HG02870 (cell line): ENCODE data around the gene SC5D.

Experiments
- ATAC-seq: cut with Tn5 transposase; IDR thresholded peaks from one replicate; pipeline ENCODE4 v1.9.1; 2021; ENCODE audit warnings: mild to moderate bottlenecking, moderate library complexity; ENCODE audit not compliant: unreplicated experiment

The SC5D gene

DNA sequence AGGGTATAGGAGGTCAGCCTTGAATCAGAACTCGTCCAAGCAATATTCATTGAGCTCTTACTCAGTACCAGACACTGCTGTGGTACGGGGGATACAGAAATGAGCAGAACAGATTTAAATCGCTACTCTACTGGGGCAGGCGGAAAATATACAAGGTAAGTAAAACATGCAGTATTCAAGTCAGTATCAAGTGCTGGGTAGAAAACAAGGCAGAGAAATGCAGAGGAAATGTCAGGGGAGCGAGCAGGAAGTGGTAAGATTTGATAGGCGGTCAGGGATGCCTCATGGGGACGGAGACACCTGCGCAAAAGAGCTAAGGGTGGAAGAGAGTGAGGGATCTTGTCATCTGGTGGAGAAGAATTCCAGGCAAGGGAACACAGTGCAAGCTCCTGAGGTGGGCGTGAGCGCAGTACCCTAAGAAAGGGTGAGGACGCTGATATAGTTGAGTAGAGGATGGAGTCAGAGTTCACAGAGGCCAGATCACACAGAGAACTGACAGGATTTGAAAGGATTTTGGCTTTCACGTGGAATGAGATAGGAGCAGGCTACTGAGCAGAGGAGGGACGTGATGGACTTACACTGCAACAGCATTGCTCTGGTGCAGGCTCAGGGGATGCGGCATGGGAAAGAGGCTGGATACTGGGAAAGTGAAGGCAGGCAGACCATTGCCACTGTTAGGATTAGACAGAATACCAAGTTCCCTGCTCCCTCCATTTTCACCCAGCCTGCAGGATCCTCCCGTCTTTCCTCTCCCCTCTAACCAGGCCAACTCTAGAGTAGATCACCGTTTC is 35.8 kb downstream of the SC5D start:
- ATAC-seq: no peak

- ATAC-seq: no peak
Measured at GRCh38 chr11:121328967-121329679, 36.6 kb downstream of the SC5D start.

DNA sequence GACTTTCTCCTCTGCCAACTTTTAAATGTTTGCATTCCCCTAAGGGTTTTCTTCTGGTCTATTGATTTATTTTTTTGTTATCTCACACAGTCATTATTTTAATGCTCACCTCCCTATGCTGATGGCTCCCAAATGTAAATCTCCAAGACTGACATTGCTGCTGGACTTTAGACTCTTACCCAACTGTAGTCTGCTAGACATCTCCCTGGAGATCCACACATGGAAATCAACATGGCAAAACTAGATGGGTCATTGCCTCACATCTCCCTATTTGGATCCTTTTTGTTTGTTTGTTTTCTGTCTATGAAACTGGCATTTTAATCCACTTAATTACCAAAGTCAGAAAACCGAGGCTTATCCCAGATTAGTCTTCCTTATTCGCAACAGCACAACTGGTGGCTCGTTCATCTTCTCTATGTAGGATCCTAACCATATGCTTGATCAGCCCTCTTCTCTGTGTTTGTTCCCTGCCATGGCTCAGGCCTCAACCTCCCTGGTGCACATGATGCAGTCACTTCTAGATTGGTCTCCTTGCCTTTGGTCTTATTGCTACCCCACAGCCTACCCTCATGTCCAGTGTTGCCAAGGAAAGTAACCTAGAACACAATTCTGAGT is 37.3 kb downstream of the SC5D start:
- no peak for ATAC-seq

DNA sequence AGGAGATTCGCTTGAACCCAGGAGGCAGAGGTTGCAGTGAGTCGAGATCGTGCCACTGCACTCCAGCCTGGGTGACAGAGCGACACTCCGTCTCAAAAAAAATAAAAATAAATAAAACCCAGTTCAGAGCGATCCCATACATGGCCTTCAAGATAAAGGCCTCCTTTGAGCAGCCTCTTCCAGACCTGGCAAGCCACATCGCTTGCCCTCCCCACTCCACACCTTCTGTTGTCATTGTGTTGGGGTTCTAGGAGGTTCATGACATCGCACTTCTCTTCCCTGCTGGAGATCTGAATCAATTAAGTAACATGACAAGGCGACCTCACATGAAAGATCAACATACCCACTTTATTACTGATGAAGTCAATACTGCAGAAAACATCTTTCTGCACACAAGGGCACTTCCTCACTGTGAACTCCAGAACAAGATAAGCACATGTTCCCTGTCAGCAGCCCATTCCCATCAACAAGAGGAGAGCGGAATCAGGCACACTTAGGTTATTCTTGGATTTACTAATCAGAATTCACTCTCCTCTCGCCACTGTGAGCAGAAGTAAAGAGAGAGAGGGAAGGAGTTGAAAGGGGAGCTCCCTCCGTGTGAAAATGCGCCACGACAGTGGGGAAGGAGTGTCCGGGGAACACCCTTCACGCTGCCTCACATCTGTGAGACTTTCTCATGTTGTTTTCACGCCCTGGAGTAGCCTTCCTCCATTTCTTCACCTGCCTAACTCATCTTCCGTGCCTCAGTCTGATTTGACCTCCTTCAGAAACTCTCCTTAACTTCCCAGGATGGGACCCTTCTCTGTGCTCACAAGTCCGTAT is 38.3 kb downstream of the SC5D start:
- ATAC-seq: no peak

GRCh38 chr11:121334973-121335710 is 42.6 kb downstream of the SC5D start:
- no peak for ATAC-seq

- no peak for ATAC-seq
Measured at GRCh38 chr11:121336279-121336937, 43.8 kb downstream of the SC5D start.

DNA sequence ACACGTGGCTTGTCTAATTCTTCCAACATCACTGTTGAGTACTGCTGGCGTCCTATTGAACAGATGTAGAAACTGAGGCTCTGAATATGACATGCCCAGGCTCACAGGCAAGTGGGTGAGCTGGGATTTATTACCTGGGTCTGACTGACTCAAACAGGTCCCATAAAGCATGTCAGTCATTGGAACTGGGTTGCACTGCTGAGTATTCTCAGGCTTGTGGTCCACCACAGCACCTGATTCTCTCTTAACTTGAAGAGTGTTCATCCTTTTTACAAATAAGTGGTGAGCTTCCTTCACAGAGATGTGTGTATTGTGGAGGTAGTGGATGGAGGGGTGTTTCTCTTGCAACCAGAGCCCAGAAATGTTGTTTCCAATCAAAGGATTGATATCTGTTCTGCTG is 44.5 kb downstream of the SC5D start:
- no peak for ATAC-seq

DNA sequence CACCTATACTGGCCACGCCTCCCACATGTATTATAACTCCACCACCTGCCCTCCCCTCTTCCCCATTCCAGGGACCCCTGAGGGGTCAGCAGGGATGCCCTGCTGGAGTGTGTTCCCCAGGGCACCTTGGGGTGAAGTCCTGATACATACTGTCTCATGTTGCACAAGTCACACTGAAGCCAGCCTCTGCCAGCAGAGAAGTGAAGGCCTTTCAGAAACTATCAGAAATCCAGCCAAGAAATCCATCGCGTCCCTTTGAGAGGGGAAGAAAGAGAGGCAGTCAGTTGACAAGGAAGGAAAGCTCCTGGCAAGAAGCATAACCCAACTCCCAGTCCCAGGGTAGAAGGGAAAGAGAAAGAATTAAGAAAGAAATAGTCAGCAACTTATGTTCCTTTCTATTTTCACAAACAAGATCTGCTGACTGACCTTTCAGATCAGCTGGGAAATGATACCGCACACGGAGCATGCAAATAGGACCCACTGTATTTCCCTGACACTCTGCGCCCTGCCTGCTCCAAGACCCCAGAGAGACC is 45.2 kb downstream of the SC5D start:
- no peak for ATAC-seq

DNA sequence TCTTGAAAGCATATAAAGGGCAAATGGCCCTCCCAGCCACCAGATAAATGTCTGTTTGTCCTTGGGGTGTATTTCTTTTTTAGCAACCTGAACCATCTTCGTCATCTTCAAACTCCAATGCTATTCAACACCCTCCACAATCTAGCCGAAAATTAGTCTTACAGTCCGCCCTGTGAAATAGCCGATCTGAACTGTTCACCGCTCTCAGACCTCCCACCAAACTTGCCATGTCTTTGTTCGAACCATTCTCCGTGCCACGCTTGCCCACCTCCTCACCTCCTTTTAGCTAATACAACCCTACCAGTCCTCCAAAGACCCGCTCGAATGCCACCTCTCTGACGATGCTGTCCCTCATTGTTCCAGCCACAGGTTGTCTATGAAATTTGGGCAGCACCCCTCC is 46.0 kb downstream of the SC5D start:
- ATAC-seq: no peak

DNA sequence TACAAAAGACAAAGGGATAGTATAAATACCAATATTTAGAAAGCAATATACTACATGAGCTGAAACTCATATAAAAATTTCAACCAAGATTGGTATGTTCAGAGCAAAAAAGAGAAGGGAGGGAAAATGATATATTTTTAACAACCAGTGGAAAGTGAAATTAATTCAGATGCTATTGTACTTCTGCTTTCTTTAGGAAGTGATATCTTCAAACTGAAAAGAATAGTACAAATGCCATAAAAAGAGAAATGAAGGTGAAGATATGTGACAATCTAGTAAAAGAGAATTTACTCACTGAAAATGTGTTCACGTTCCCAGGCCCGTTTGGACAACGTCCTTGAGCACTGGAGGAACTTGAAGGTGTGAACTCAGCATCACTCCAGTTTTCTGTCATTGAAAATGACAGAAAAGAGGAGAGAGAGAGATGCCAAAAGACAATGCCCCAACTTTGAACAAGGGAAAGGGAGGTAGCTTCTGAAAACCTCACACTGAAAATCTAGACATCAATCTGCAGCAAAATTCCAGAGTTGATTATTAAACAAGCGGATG is 47.5 kb downstream of the SC5D start:
- no peak for ATAC-seq

- no peak for ATAC-seq
Measured at GRCh38 chr11:121341609-121342008, 49.0 kb downstream of the SC5D start.

DNA sequence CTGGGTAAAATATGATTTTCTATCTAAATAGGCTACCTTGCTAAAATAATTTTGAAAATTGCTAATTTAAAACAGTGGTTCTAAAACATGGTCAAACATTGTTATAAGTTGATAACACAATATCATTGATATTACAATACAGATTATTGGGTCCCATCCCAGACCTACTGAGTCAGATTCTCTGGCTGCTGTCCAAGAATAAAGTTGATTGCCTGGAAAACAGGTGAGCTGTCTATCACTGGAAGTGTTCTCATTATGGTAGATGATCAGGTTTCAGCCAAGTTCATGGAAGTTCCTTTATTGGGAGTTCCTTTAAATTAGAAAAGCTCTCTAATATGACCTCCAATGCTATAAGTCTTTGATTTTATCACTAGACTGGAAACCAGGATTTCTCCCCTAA is 52.3 kb downstream of the SC5D start:
- ATAC-seq: no peak

DNA sequence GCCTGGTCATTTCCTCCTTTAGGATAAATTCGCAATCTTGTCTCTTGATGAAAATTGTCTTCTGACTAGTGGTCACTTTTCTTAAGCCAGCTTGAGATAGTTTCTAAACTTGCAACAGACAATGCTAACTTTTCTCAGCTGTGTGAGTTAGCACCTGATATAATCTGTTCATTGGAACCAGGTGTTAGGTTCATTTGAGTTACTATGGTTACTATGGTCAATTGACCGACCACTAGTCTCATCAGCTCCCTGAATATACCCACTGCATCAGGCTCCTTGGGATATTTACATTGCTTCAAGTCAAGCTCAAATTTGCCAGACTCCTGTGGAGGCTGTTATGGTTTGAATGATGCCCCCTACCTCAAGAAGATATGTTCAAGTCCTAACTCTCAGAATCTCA is 54.5 kb downstream of the SC5D start:
- no peak for ATAC-seq

DNA sequence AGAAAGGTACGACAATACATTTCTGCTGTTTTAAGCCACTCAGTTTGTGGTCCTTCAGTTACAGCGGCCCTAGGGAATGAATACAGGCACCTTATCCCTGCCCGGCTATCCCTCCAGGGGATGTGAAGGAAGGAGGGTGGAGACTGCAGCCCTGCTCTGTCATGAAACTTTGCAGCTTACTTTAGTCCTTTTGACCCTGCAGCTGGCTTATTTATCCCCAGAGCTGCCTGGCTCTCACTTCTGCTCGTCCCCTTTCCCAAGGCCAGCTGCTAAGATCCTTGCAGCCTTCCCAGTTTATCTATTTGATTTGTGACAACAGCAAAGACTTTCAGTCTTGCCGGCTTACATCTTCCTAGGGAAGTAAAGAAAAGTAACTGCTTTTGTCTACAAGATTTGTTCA is 55.2 kb downstream of the SC5D start:
- ATAC-seq: no peak

DNA sequence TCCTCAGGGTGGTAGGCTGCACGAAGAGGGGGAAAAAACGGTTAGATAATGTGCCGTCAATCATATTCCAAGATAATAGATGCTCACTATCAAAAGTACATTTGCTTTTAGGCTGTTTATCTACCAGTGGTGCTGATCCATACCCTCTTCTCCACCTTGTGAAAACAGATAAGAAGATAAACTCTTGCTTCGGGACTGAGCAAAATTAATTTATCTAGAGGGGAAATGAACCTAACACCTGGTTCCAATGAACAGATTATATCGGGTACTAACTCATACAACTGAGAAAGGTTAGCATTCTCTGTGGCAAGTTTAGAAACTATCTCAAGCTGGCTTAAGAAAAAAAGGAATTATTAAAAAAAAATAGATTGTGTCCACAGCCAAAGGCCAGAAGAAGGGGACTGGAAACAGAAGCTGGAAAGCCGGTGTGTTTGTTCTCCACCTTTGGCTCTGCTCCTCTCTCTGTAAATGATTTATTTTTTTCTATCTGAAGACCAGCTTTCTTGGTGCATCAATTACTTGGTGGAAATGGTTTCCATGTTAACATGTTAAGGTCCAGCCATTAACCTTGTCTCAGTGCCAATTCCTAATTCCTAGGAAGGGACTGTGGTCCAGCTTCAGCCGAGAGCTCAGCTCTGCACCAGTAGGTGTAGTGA is 55.8 kb downstream of the SC5D start:
- no peak for ATAC-seq

DNA sequence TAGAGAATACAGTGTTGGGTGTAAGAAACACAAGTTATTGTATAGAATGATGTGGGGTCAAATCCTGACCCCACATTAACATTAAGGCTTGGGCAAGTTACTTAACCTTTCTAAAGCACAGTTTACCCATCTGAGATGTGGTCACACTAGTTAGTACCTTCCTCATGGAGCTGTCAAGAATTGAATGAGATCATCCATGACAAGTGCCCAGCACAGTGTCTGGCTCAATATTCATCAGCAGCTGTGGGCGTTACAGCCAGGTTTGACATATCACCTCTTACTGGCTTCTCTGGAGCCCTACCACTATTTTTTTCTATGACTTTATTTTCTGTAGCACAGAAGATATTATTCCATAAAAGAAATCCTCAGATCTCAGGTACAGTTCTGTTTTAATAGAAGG is 57.2 kb downstream of the SC5D start:
- ATAC-seq: no peak

DNA sequence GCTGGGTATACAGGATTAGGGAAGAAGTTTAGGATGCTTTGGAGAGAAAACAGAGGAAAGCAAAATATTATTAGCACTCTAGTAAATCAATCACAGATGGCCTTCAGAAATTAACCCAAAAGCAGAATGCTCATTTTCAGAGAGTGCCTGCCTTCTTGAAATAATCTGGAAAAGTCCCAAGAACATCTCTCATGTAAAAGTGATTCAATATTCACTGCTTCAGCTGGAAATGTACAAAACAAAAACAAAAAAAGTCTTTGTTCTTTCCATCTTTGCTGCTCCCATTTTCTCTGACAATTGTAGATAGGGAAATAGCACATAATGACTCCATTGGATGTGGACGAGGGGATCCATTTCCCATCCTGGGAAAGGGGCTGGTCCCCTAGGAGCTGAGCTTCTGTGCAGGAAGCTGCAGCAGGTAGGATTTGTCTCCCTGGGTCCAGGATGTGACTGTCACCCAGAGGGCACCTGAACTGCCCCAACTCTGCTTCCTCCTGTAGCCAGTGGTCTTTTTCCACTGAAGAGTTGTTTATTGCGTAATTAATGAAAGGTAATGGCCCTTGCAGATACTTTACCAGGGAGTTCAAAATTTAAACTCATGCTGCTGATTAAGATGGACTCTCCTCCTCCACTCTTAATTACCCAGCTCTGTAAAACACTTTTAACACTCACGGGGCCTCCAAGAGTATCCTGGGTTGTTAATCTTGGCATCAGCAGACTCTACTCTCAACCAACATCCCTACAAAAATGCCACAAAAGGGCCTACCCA is 57.9 kb downstream of the SC5D start:
- ATAC-seq: no peak

DNA sequence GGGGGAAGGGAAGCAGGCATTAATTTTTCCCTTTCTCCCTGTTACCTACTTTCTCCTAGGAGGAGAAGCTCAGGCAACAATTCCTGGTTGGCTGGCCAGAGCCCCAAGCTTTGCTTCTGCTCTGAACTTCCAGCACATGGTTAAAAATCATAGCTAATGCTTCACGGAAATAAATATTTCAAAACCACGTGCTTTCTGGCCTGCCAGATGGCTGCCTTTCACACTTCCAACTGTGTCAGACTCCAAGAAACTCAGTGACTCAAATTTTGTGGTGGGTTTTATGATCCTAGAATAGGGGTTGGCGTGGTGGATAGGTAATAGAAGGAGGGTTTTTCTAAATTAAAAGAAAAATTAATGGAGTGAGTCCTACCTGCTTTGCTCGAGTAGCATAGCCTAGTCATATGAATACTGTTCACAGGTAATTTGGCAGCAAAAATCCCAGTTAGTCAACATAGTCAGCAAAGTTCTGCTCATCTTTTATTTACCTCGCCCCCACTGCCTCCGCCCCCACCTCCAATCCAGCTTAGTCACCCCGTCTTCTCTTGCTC is 58.6 kb downstream of the SC5D start:
- no peak for ATAC-seq
